Naive B cell (primary cell): ENCODE data around the gene PCDHA8. TPM values are rescaled to one million over a fixed set of nuclear protein-coding genes. Genes with fewer than 3 reads are reported as not detected.
"Not testable (repeated sequence)": the region's sequence is repeated elsewhere in the genome, so short reads cannot be mapped to it uniquely, and the experiment has no call there.

Source experiments
- ATAC-seq, 2 donors: fragments of 150-1000 bp; cut with Tn5 transposase; 2 replicates each; pipeline ENCODE4 v1.10.0; 2021; ENCODE audit warnings: low read depth in 2 of 2, mild to moderate bottlenecking in 2 of 2, moderate library complexity in 2 of 2
- DNase-seq: peaks from one replicate; pipeline ENCODE4 v3.0.0; 2022
- H3K27ac Mint-ChIP-seq, 6 donors: one replicate each; pipeline ENCODE4 v1.8.0; 2020 to 2022; ENCODE audit warnings: mild to moderate bottlenecking in 6 of 6, mixed read lengths in 6 of 6, moderate library complexity in 5 of 6, inconsistent platforms in 2 of 6
- H3K27me3 Mint-ChIP-seq, 3 donors: one replicate each; pipeline ENCODE4 v1.8.0; 2021 to 2022; ENCODE audit warnings: mixed read lengths in 3 of 3, mild to moderate bottlenecking in 1 of 3
- H3K36me3 Mint-ChIP-seq, 2 donors: one replicate each; pipeline ENCODE4 v1.8.0; 2020 to 2022; ENCODE audit warnings: mixed read lengths in 2 of 2, inconsistent platforms in 1 of 2, mild to moderate bottlenecking in 1 of 2
- H3K4me1 Mint-ChIP-seq, 3 donors: one replicate each; pipeline ENCODE4 v1.8.0; 2020 to 2022; ENCODE audit warnings: mixed read lengths in 3 of 3, inconsistent platforms in 1 of 3, mild to moderate bottlenecking in 1 of 3, moderate library complexity in 1 of 3
- H3K4me3 Mint-ChIP-seq, 8 donors: one replicate each; pipeline ENCODE4 v1.8.0; 2020 to 2022; ENCODE audit warnings: mild to moderate bottlenecking in 8 of 8, mixed read lengths in 8 of 8, moderate library complexity in 8 of 8, inconsistent platforms in 2 of 8
- H3K9me3 Mint-ChIP-seq, 7 donors: one replicate each; pipeline ENCODE4 v1.8.0; 2020 to 2022; ENCODE audit warnings: mixed read lengths in 7 of 7, mild to moderate bottlenecking in 5 of 7, inconsistent platforms in 2 of 7, moderate library complexity in 1 of 7
- polyA plus RNA-seq, 6 donors: library from polyadenylated mRNA; unstranded; fragments of 300-500 nt; fragmentation: Illumina TruSeq; gene quantifications; one replicate each; pipeline ENCODE4 v1.2.3, GENCODE V29; 2021; ENCODE audit warnings: low read depth in 6 of 6

PCDHA8 gene
- not detected for polyA plus RNA-seq

DNA sequence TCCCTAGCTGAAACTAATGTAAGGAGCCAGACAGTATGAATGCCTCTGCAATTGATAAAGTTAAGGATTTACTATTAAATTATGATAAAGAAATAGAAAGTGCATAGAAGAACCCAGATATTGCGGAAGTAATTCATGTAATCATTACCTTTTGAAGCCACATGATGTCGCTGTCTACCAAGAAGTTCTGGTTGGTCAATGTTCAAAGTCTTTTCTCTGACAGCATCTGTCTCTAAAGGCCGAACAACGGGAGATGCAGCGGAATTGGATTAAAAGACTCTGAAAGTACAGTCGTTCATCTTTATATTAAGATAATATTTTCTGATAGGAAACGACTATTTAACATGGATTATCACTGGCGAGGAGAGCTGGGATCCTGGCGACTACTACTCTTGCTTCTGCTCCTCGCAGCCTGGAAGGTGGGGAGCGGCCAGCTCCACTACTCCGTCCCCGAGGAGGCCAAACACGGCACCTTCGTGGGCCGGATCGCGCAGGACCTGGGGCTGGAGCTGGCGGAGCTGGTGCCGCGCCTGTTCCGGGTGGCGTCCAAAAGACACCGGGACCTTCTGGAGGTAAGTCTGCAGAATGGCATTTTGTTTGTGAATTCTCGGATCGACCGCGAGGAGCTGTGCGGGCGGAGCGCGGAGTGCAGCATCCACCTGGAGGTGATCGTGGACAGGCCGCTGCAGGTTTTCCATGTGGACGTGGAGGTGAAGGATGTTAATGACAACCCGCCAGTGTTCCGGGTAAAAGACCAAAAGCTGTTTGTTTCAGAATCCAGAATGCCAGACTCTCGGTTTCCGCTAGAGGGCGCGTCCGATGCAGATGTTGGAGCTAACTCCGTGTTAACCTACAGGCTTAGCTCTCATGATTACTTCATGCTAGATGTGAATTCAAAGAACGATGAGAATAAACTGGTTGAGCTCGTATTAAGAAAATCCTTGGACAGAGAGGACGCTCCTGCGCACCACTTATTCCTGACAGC lies at the start of gene PCDHA8:
Gene PCDHA8, plus strand, starts transcription at position 210 of the 985 bp plus-strand sequence. Its CDS starts 135 bp downstream, at position 345.
- peaks cover 10 to 30% (median 17%) of the 10 kb centered on the region in 3 donors for H3K27me3 Mint-ChIP-seq
- peak within 1 kb of the TSS in 2 of 8 donors; percentile 58 to 68 for H3K4me3 Mint-ChIP-seq
- ATAC-seq (no peak), DNase-seq (no peak)
- H3K27ac Mint-ChIP-seq, result peak within 1 kb of the TSS in 1 of 6 donors; percentile 94
- peaks cover 5 to 36% (median 14%) of the 10 kb centered on the region in 7 donors for H3K9me3 Mint-ChIP-seq
- H3K4me1 Mint-ChIP-seq, result no peaks in the 10 kb centered on the region
- H3K36me3 Mint-ChIP-seq, result peaks cover 0 to 15% of the 10 kb centered on the region in 2 donors

GRCh38 chr5:140794595-140795258 lies 46.3 kb upstream of the PCDHA8 start, which contains the start of gene PCDHA2:
PCDHA2 (plus strand) TSS chr5:140794852.
- Mint-ChIP-seq H3K4me1 (no peaks in the 10 kb centered on the region), H3K4me3 (no peak within 1 kb of the TSS), H3K27me3 (peaks cover 12 to 42% (median 17%) of the 10 kb centered on the region in 3 donors), H3K9me3 (peaks cover 3 to 70% (median 39%) of the 10 kb centered on the region in 7 donors), H3K36me3 (peaks cover 8 to 15% of the 10 kb centered on the region in 2 donors), H3K27ac (peak within 1 kb of the TSS in 2 of 6 donors; percentile 38 to 68)
- no peak for DNase-seq
- no peak for ATAC-seq

- Mint-ChIP-seq H3K9me3 (peaks cover 3 to 72% (median 38%) of the 10 kb centered on the region in 7 donors), H3K36me3 (peaks cover 6 to 13% of the 10 kb centered on the region in 2 donors), H3K4me1 (no peaks in the 10 kb centered on the region)
Observed at GRCh38 chr5:140795259-140795641, 45.7 kb upstream of the PCDHA8 start.

DNA sequence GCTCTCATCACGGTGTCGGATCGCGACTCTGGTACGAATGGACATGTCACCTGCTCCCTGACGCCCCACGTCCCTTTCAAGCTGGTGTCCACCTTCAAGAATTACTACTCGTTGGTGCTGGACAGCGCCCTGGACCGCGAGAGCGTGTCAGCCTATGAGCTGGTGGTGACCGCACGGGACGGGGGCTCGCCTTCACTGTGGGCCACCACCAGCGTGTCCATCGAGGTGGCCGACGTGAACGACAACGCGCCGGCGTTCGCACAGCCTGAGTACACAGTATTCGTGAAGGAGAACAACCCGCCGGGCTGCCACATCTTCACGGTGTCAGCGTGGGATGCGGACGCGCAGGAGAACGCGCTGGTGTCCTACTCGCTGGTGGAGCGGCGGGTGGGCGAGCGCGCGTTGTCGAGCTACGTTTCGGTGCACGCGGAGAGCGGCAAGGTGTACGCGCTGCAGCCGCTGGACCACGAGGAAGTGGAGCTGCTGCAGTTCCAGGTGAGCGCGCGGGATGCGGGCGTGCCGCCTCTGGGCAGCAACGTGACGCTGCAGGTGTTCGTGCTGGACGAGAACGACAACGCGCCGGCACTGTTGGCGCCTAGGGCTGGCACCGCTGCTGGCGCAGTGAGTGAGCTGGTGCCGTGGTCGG lies 44.8 kb upstream of the PCDHA8 start:
- H3K4me1 Mint-ChIP-seq, DNase-seq, H3K27ac Mint-ChIP-seq, ATAC-seq, H3K4me3 Mint-ChIP-seq: not testable (repeated sequence)
- Mint-ChIP-seq H3K36me3 (peaks cover 2 to 13% of the 10 kb centered on the region in 2 donors), H3K27me3 (peaks cover 14 to 44% (median 21%) of the 10 kb centered on the region in 3 donors), H3K9me3 (peaks cover 3 to 74% (median 45%) of the 10 kb centered on the region in 7 donors)

More at GRCh38 chr5:140795259-140795641, 45.7 kb upstream of the PCDHA8 start:
- Mint-ChIP-seq H3K4me3 (no peak overlapping the region), H3K27ac (peak overlapping the region in 2 of 6 donors; percentile 38 to 68), H3K27me3 (peaks cover 14 to 44% (median 21%) of the 10 kb centered on the region in 3 donors)
- DNase-seq (no peak), ATAC-seq (no peak)

DNA sequence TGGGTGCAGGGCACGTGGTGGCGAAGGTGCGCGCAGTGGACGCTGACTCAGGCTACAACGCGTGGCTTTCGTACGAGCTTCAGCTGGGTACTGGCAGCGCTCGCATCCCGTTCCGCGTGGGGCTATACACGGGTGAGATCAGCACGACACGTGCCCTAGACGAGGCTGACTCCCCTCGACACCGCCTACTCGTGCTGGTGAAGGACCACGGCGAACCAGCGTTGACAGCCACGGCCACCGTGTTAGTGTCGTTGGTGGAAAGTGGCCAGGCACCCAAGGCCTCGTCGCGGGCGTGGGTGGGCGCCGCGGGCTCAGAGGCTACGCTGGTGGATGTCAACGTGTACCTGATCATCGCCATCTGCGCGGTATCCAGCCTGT lies 44.3 kb upstream of the PCDHA8 start:
- peaks cover 0 to 13% of the 10 kb centered on the region in 2 donors for H3K36me3 Mint-ChIP-seq

DNA sequence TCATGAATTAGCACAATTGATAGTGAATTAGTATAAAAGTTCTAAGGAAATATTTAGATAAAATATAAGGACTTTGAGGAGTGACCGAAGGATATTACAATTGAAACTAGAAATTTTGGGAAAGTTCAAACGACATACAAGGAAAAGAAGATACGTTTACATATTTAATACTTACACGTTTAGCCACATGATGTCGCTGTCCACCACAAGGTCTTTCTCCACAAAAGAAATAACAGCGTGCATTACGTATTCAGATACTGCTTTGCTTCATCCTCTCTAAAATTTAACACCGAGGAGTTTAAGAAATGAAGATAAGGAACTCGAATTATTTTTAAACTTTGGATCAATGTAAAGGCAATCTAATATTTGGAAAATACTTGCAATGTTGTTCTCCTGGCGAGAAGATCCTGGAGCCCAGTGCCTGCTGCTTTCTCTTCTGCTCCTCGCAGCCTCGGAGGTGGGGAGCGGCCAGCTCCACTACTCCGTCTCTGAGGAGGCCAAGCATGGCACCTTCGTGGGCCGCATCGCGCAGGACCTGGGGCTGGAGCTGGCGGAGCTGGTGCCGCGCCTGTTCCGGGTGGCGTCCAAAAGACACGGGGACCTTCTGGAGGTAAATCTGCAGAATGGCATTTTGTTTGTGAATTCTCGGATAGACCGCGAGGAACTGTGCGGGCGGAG lies 40.0 kb upstream of the PCDHA8 start, which contains the start of gene PCDHA3:
Gene PCDHA3, plus strand, starts transcription at position 242 of the 678 bp plus-strand sequence.
- Mint-ChIP-seq H3K36me3 (peaks cover 8 to 16% of the 10 kb centered on the region in 2 donors), H3K27me3 (peaks cover 13 to 34% (median 21%) of the 10 kb centered on the region in 3 donors), H3K4me1 (no peaks in the 10 kb centered on the region), H3K4me3 (no peak within 1 kb of the TSS), H3K27ac (peak within 1 kb of the TSS in 2 of 6 donors; percentile 11 to 42), H3K9me3 (peaks cover 8 to 61% (median 50%) of the 10 kb centered on the region in 7 donors)
- DNase-seq (no peak), ATAC-seq (no peak)

More for the DNA sequence above, 44.3 kb upstream of the PCDHA8 start:
- no peak for DNase-seq
- Mint-ChIP-seq H3K4me1 (no peaks in the 10 kb centered on the region), H3K9me3 (peaks cover 3 to 68% (median 45%) of the 10 kb centered on the region in 7 donors), H3K27ac (no peak overlapping the region), H3K4me3 (no peak overlapping the region), H3K27me3 (peaks cover 14 to 44% (median 21%) of the 10 kb centered on the region in 3 donors)
- no peak for ATAC-seq

- peaks cover 13 to 40% (median 26%) of the 10 kb centered on the region in 3 donors for H3K27me3 Mint-ChIP-seq
- peaks cover 8 to 16% of the 10 kb centered on the region in 2 donors for H3K36me3 Mint-ChIP-seq
- H3K27ac Mint-ChIP-seq, result peak overlapping the region in 1 of 6 donors; percentile 42
- DNase-seq, result no peak
- peaks cover 9 to 63% (median 51%) of the 10 kb centered on the region in 7 donors for H3K9me3 Mint-ChIP-seq
- H3K4me1 Mint-ChIP-seq, result no peaks in the 10 kb centered on the region
- ATAC-seq, result no peak
- no peak overlapping the region for H3K4me3 Mint-ChIP-seq
Observed at GRCh38 chr5:140801494-140801841, 39.5 kb upstream of the PCDHA8 start.

GRCh38 chr5:140802381-140802780 lies 38.6 kb upstream of the PCDHA8 start:
- Mint-ChIP-seq H3K9me3 (peaks cover 9 to 66% (median 51%) of the 10 kb centered on the region in 7 donors), H3K27ac (peak overlapping the region in 2 of 6 donors; percentile 11 to 52), H3K27me3 (peaks cover 13 to 47% (median 29%) of the 10 kb centered on the region in 3 donors), H3K36me3 (peaks cover 8 to 14% of the 10 kb centered on the region in 2 donors)
- H3K4me3 Mint-ChIP-seq, ATAC-seq, DNase-seq, H3K4me1 Mint-ChIP-seq: not testable (repeated sequence)

- Mint-ChIP-seq H3K27ac (no peak overlapping the region), H3K4me1 (no peaks in the 10 kb centered on the region), H3K9me3 (peaks cover 9 to 67% (median 54%) of the 10 kb centered on the region in 7 donors), H3K4me3 (no peak overlapping the region), H3K27me3 (peaks cover 13 to 47% (median 29%) of the 10 kb centered on the region in 3 donors), H3K36me3 (peaks cover 8 to 12% of the 10 kb centered on the region in 2 donors)
- no peak for ATAC-seq
- no peak for DNase-seq
Observed at GRCh38 chr5:140802781-140803271, 38.2 kb upstream of the PCDHA8 start.

DNA sequence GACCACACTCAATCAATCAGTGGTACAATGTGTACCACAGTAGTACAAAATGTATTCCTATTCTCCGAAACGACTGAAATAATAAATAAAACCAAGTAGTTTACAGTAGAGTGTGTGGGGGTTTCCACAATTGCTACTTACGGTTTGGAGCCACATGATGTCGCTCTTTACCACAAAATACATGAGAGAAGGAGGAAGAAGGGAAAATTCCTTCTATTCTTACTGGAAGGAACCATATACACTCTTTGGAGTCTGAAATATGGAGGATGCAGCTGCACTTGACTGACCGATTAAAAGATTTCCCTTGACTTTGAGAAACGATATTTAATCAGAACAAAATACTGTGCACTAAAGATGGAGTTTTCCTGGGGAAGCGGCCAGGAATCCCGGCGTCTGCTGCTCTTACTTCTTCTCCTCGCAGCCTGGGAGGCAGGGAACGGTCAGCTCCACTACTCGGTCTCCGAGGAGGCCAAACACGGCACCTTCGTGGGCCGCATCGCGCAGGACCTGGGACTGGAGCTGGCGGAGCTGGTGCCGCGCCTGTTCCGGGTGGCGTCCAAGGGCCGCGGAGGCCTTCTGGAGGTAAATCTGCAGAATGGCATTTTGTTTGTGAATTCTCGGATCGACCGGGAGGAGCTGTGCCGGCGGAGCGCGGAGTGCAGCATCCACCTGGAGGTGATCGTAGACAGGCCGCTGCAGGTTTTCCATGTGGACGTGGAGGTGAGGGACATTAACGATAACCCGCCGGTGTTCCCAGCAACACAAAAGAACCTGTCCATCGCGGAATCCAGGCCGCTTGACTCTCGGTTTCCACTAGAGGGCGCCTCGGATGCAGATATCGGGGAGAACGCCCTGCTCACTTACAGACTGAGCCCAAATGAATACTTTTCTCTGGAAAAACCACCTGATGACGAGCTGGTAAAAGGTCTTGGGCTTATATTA lies 33.9 kb upstream of the PCDHA8 start, which contains the start of gene PCDHA4:
Gene PCDHA4, plus strand, starts transcription at position 235 of the 942 bp plus-strand sequence.
- H3K27ac Mint-ChIP-seq, result no peak within 1 kb of the TSS
- no peak within 1 kb of the TSS for H3K4me3 Mint-ChIP-seq
- H3K36me3 Mint-ChIP-seq, result peaks cover 9% of the 10 kb centered on the region in 2 donors
- H3K27me3 Mint-ChIP-seq, result peaks cover 9 to 45% (median 24%) of the 10 kb centered on the region in 3 donors
- H3K4me1 Mint-ChIP-seq, result no peaks in the 10 kb centered on the region
- no peak for ATAC-seq
- peaks cover 9 to 70% (median 55%) of the 10 kb centered on the region in 7 donors for H3K9me3 Mint-ChIP-seq
- DNase-seq, result no peak

- H3K9me3 Mint-ChIP-seq, result peaks cover 13 to 80% (median 58%) of the 10 kb centered on the region in 7 donors
- peaks cover 9 to 48% (median 24%) of the 10 kb centered on the region in 3 donors for H3K27me3 Mint-ChIP-seq
- peaks cover 7 to 16% of the 10 kb centered on the region in 2 donors for H3K36me3 Mint-ChIP-seq
- DNase-seq, H3K4me3 Mint-ChIP-seq, H3K4me1 Mint-ChIP-seq, ATAC-seq, H3K27ac Mint-ChIP-seq: not testable (repeated sequence)
Observed at GRCh38 chr5:140808241-140808888, 32.6 kb upstream of the PCDHA8 start.
